K562 (cell line): ENCODE data around the gene TRIM33. TPM values are rescaled to one million over a fixed set of nuclear protein-coding genes. Genes with fewer than 3 reads are reported as not detected.
A peak's percentile ranks its signal among the peaks of the same experiment; 100 is the strongest.

Experiments used
- ARHGAP35 ChIP-seq: fragments of 450-650 bp; IDR thresholded peaks from 2 replicates; pipeline ENCODE4 v1.6.1; 2018; ENCODE audit not compliant: partially characterized antibody
- BCOR ChIP-seq: fragments of 450-650 bp; IDR thresholded peaks from 2 replicates; pipeline ENCODE4 v1.6.1; 2016
- CEBPB ChIP-seq: fragments of 450-650 bp; IDR thresholded peaks from 2 replicates; pipeline ENCODE4 v1.6.1; 2016; ENCODE audit warnings: missing genetic modification characterization, missing compliant biosample characterization
- CHCHD3 ChIP-seq: fragments of 250-450 bp; sonication (Bioruptor Pico); IDR thresholded peaks from 2 replicates; pipeline ENCODE4 v2.1.2; 2022; ENCODE audit warnings: mild to moderate bottlenecking
- CREB3L1 ChIP-seq: fragments of 450-650 bp; IDR thresholded peaks from 2 replicates; pipeline ENCODE4 v1.6.1; 2014; ENCODE audit warnings: low read depth, mild to moderate bottlenecking, moderate library complexity, borderline replicate concordance
- CREM ChIP-seq: IDR thresholded peaks from 2 replicates; pipeline ENCODE4 v1.6.1; 2014; ENCODE audit warnings: antibody characterized with exemption, low read depth
- E2F1 ChIP-seq: sonication (generic); formaldehyde crosslinking; IDR thresholded peaks from 2 replicates; pipeline ENCODE4 v1.8.1; 2023; ENCODE audit warnings: mild to moderate bottlenecking, missing genetic modification reagents, moderate library complexity
- ETV5 ChIP-seq: sonication (generic); formaldehyde crosslinking; IDR thresholded peaks from 2 replicates; pipeline ENCODE4 v1.4.0; 2020; ENCODE audit warnings: low read depth, mild to moderate bottlenecking, missing genetic modification reagents
- IRF9 ChIP-seq: fragments of 450-650 bp; IDR thresholded peaks from 2 replicates; pipeline ENCODE4 v1.6.1; 2016; ENCODE audit warnings: missing biosample characterization, missing genetic modification characterization
- KLF16 ChIP-seq: IDR thresholded peaks from 2 replicates; pipeline ENCODE4 v1.6.1; 2016; ENCODE audit warnings: antibody characterized with exemption
- PML ChIP-seq: IDR thresholded peaks from 2 replicates; pipeline ENCODE4 v1.6.1; 2012; ENCODE audit warnings: low read length, inconsistent platforms
- RBBP5 ChIP-seq: fragments of 200-600 bp; sonication (generic); IDR thresholded peaks from 2 replicates; pipeline ENCODE4 v1.6.1; 2012; ENCODE audit warnings: borderline replicate concordance, mild to moderate bottlenecking, low read length, control low read depth, inconsistent platforms; ENCODE audit not compliant: insufficient read depth, poor library complexity, severe bottlenecking
- SNAPC5 ChIP-seq: fragments of 250-450 bp; sonication (Bioruptor Pico); IDR thresholded peaks from 2 replicates; pipeline ENCODE4 v1.8.0; 2021; ENCODE audit warnings: moderate library complexity, mild to moderate bottlenecking, inconsistent platforms
- SREBF1 ChIP-seq: fragments of 150-350 bp; IDR thresholded peaks from 2 replicates; pipeline ENCODE4 v1.6.1; 2014; ENCODE audit warnings: antibody characterized with exemption, low read depth, low read length, borderline replicate concordance
- SUPT5H ChIP-seq: fragments of 450-650 bp; IDR thresholded peaks from 2 replicates; pipeline ENCODE4 v1.6.1; 2016
- ZBTB9 ChIP-seq: fragments of 450-650 bp; formaldehyde crosslinking; IDR thresholded peaks from 2 replicates; pipeline ENCODE4 v1.4.0; 2020; ENCODE audit warnings: mild to moderate bottlenecking, moderate library complexity
- ZMIZ1 ChIP-seq, 2 experiments: fragments of 150-350 bp in 1 of 2; IDR thresholded peaks; 2 replicates each; pipeline ENCODE4 v1.6.1; 2012 to 2016; ENCODE audit warnings: low read depth in 2 of 2, low read length in 2 of 2, mild to moderate bottlenecking in 1 of 2, moderate library complexity in 1 of 2
- ZNF274 ChIP-seq: IDR thresholded peaks from 2 replicates; pipeline ENCODE4 v1.6.1; 2011; ENCODE audit warnings: low read depth, mild to moderate bottlenecking, low read length, moderate library complexity, borderline replicate concordance
- ZNF445 ChIP-seq: fragments of 250-450 bp; sonication (Bioruptor Pico); IDR thresholded peaks from 2 replicates; pipeline ENCODE4 v1.4.0; 2020; ENCODE audit warnings: low read depth, mild to moderate bottlenecking, moderate library complexity
- ZNF75A ChIP-seq: fragments of 450-650 bp; formaldehyde crosslinking; IDR thresholded peaks from 2 replicates; pipeline ENCODE4 v1.4.0; 2020; ENCODE audit warnings: mild to moderate bottlenecking
- ZZZ3 ChIP-seq: fragments of 450-650 bp; IDR thresholded peaks from 2 replicates; pipeline ENCODE4 v1.6.1; 2016; ENCODE audit warnings: antibody characterized with exemption, mild to moderate bottlenecking, moderate library complexity
- polyA plus RNA-seq, 8 experiments: library from polyadenylated mRNA; depleted of rRNA in 4 of 8; stranded (reverse) in 5 of 8; unstranded in 3 of 8; fragments of >200 nt; fragmentation: Nextera tagmentation in 2 of 8; fragmentation: Illumina TruSeq in 1 of 8; extraction: Ambion mirVana in 2 of 8; extraction: Trizol in 1 of 8; gene quantifications; 2 replicates each; pipeline versions ENCODE4 v1.2.1 to v1.2.3, GENCODE V29; 2011 to 2014; ENCODE audit warnings: inconsistent platforms in 1 of 8, missing spikeins in 1 of 8
- total RNA-seq, 7 experiments: library from RNA; depleted of rRNA in 6 of 7; stranded (reverse); fragments of >200 nt in 6 of 7; fragmentation: Illumina TruSeq in 2 of 7; extraction: Trizol in 2 of 7; gene quantifications; 2 replicates each; pipeline versions ENCODE4 v1.2.1 to v1.2.3, GENCODE V29; 2011 to 2021; ENCODE audit warnings: low replicate concordance in 1 of 7

TRIM33 gene
- total and polyA plus RNA-seq, 9 of the 15 experiments (the other 6 are each of a cell fraction or from before 2014, with no cell fraction given) = 9.3 to 58.4 (median 40.2) TPM

GRCh38 chr1:114388432-114389003 is 122.5 kb downstream of the TRIM33 start (continued):
- TF ChIP-seq SREBF1 (no peak), RBBP5 (no peak), ZZZ3 (no peak), CREM (peak; percentile 64; the same call in 1 of the 2 replicates), PML (peak; percentile 96), ARHGAP35 (peak; percentile 80), ZBTB9 (CRISPR knock-in tag) (no peak), BCOR (peak; percentile 50; the same call in 1 of the 2 replicates), SUPT5H (0 out of 2 replicates have a peak, but pooled peaks have one; percentile 38), KLF16 (peak; percentile 96), SNAPC5 (CRISPR knock-in tag) (no peak), CHCHD3 (CRISPR knock-in tag) (no peak), ZNF75A (CRISPR knock-in tag) (peak; percentile 98), ZNF445 (CRISPR knock-in tag) (no peak), ZNF274 (no peak), E2F1 (CRISPR knock-in tag) (no peak), CEBPB (tag) (peak; percentile 78), ETV5 (CRISPR knock-in tag) (no peak), IRF9 (tag) (no peak), CREB3L1 (no peak; the same call in 1 of the 2 replicates), ZMIZ1 (IDR thresholded peaks at IDR 0.05; ENCODE audit: low read depth in 2 of 2, low read length in 2 of 2) (peak in 1 of 2 experiments; percentile 86; a peak in 2 of 4 replicates)
